Placental epithelial cell (primary cell): Measurements from ENCODE around the gene SPATA20. TPM values are rescaled to one million over a fixed set of nuclear protein-coding genes. Genes with fewer than 3 reads are reported as not detected.

Experiments used
- total RNA-seq: library from RNA; depleted of rRNA; stranded (reverse); fragments of >200 nt; gene quantifications from 2 replicates; pipeline ENCODE4 v1.2.3, GENCODE V29; 2012

SPATA20 gene
- total RNA-seq = 59.0 and 78.1 TPM in 2 replicates

GRCh38 chr17:50547035-50547735, at the start of gene SPATA20:
TSS of gene SPATA20 (plus strand) at chr17:50547174. CDS start at chr17:50547209, 35 bp downstream.

GRCh38 chr17:50507871-50508572, 39.0 kb upstream of the SPATA20 start, which contains the start of gene MYCBPAP:
TSS of gene MYCBPAP (plus strand) at chr17:50508439. CDS start at chr17:50508675, 236 bp downstream.

GRCh38 chr17:50532452-50533024, 14.4 kb upstream of the SPATA20 start, which contains the start of gene EPN3:
TSS of gene EPN3 (plus strand) at chr17:50532735. CDS start at chr17:50536557, 3,822 bp downstream.

GRCh38 chr17:50560185-50560824, 13.3 kb downstream of the SPATA20 start, which contains the start of gene CACNA1G:
TSS of gene CACNA1G (plus strand) at chr17:50560715. CDS start at chr17:50561460, 745 bp downstream.

Other genes starting within 250 kb of the SPATA20 start
- gene XYLT2, start 201.0 kb upstream of the SPATA20 start, total RNA-seq = 48.3 and 56.2 TPM in 2 replicates
- gene MRPL27, start 174.0 kb upstream of the SPATA20 start, total RNA-seq = 38.1 and 50.1 TPM in 2 replicates
- gene EME1, start 173.9 kb upstream of the SPATA20 start, total RNA-seq = 1.2 and 2.4 TPM in 2 replicates
- 80.9 and 216 TPM in 2 replicates for gene LRRC59, start 149.7 kb upstream of the SPATA20 start, total RNA-seq
- 134 and 168 TPM in 2 replicates for gene ACSF2, start 121.0 kb upstream of the SPATA20 start, total RNA-seq
- not detected in 2 replicates for gene CHAD, start 78.3 kb upstream of the SPATA20 start, total RNA-seq
- 18.8 and 23.9 TPM in 2 replicates for gene RSAD1, start 68.3 kb upstream of the SPATA20 start, total RNA-seq
- gene MYCBPAP, start 38.7 kb upstream of the SPATA20 start, total RNA-seq = 0.11 and 2.0 TPM in 2 replicates
- 40.0 and 57.5 TPM in 2 replicates for gene EPN3, start 14.4 kb upstream of the SPATA20 start, total RNA-seq
- gene CACNA1G, start 13.5 kb downstream of the SPATA20 start, total RNA-seq = under 0.01 TPM in 1 of 2 replicates, not detected in the other
- gene ABCC3, start 87.7 kb downstream of the SPATA20 start, total RNA-seq = 0.39 and 0.43 TPM in 2 replicates
- gene ANKRD40, start 160.7 kb downstream of the SPATA20 start, total RNA-seq = 18.8 and 23.0 TPM in 2 replicates
- 36.5 and 37.1 TPM in 2 replicates for gene LUC7L3, start 172.4 kb downstream of the SPATA20 start, total RNA-seq
- under 0.01 TPM in 1 of 2 replicates, not detected in the other for gene ANKRD40CL, start 220.3 kb downstream of the SPATA20 start, total RNA-seq